ENCODE measurements around the gene C2orf42.
"Not testable (repeated sequence)": the region's sequence is repeated elsewhere in the genome, so short reads cannot be mapped to it uniquely, and the experiment has no call there.

C2orf42 gene

DNA sequence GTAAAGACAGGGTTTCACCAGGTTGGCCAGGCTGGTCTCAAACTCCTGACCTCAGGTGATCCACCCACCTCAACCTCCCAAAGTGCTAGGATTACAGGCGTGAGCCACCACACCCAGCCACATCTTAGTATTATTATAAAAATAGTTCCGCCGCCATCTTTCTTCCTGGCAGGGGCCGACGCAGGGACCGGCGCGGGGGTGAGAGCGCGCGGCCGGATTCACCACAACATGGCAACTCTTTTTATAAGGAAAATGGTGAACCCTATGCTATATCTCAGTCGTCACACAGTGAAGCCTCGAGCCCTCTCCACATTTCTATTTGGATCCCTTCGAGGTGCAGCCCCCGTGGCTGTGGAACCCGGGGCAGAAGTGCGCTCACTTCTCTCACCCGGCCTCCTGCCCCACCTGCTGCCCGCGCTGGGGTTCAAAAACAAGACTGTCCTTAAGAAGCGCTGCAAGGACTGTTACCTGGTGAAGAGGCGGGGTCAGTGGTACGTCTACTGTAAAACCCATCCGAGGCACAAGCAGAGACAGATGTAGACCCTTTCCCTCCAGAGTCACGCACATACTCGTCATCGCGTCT, 88.4 kb downstream of the C2orf42 start:
- DNase-seq, result not testable (repeated sequence)

GRCh38 chr2:70101686-70102085, 89.1 kb downstream of the C2orf42 start:
- DNase-seq, result not testable (repeated sequence)

DNA sequence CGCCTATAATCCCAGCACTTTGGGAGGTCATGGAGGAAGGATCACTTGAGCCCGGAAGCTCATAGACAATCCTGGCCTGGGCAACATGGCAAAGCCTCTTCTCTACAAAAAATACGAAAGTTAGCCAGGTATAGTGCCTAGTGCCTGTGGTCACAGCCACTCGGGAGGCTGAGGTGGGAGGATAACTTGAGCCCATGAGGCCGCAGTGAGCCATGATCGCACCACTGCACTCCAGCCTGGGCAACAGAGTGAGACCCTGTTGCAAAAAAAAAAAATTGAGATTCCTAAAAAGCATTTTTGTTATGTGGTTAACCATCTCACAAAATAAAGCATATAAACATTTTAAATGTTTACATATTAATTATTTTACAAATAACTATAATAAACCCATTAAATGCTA, 89.6 kb downstream of the C2orf42 start:
- no peak for DNase-seq
